ENCODE results near the gene VPS8.

Gene VPS8

GRCh38 chr3:184784731-184785500, 27.1 kb upstream of the VPS8 start:
- no peak for DNase-seq (ENCODE audit: low read depth in 2 of 2, low spot score in 1 of 2)

GRCh38 chr3:184785890-184786279, 26.1 kb upstream of the VPS8 start:
- no peak for DNase-seq (ENCODE audit: low read depth in 2 of 2, low spot score in 1 of 2)

- DNase-seq (ENCODE audit: low read depth in 2 of 2, low spot score in 1 of 2): no peak
Observed at GRCh38 chr3:184786280-184786941, 25.6 kb upstream of the VPS8 start.

GRCh38 chr3:184788751-184789150, 23.2 kb upstream of the VPS8 start:
- no peak for DNase-seq (ENCODE audit: low read depth in 2 of 2, low spot score in 1 of 2)

- no peak for DNase-seq (ENCODE audit: low read depth in 2 of 2, low spot score in 1 of 2)
Observed at GRCh38 chr3:184789314-184789998, 22.5 kb upstream of the VPS8 start.

- no peak for DNase-seq (ENCODE audit: low read depth in 2 of 2, low spot score in 1 of 2)
Observed at GRCh38 chr3:184791171-184791570, 20.8 kb upstream of the VPS8 start.

GRCh38 chr3:184795522-184796190, 16.3 kb upstream of the VPS8 start:
- DNase-seq (ENCODE audit: low read depth in 2 of 2, low spot score in 1 of 2): no peak

GRCh38 chr3:184796551-184796950, 15.4 kb upstream of the VPS8 start:
- DNase-seq (ENCODE audit: low read depth in 2 of 2, low spot score in 1 of 2): no peak

- no peak for DNase-seq (ENCODE audit: low read depth in 2 of 2, low spot score in 1 of 2)
Observed at GRCh38 chr3:184796954-184797353, 15.0 kb upstream of the VPS8 start.

GRCh38 chr3:184798120-184798519, 13.8 kb upstream of the VPS8 start:
- no peak for DNase-seq (ENCODE audit: low read depth in 2 of 2, low spot score in 1 of 2)

GRCh38 chr3:184800349-184800930, 11.5 kb upstream of the VPS8 start:
- DNase-seq (ENCODE audit: low read depth in 2 of 2, low spot score in 1 of 2): no peak

- DNase-seq (ENCODE audit: low read depth in 2 of 2, low spot score in 1 of 2): no peak
Observed at GRCh38 chr3:184801241-184801785, 10.7 kb upstream of the VPS8 start.

GRCh38 chr3:184802150-184802549, 9.8 kb upstream of the VPS8 start:
- no peak for DNase-seq (ENCODE audit: low read depth in 2 of 2, low spot score in 1 of 2)

- no peak for DNase-seq (ENCODE audit: low read depth in 2 of 2, low spot score in 1 of 2)
Observed at GRCh38 chr3:184804801-184805200, 7.2 kb upstream of the VPS8 start.

- no peak for DNase-seq (ENCODE audit: low read depth in 2 of 2, low spot score in 1 of 2)
Observed at GRCh38 chr3:184805351-184806038, 6.5 kb upstream of the VPS8 start.

- DNase-seq (ENCODE audit: low read depth in 2 of 2, low spot score in 1 of 2): no peak
Observed at GRCh38 chr3:184806567-184807271, 5.2 kb upstream of the VPS8 start.

GRCh38 chr3:184807549-184807948, 4.4 kb upstream of the VPS8 start:
- no peak for DNase-seq (ENCODE audit: low read depth in 2 of 2, low spot score in 1 of 2)

- no peak for DNase-seq (ENCODE audit: low read depth in 2 of 2, low spot score in 1 of 2)
Observed at GRCh38 chr3:184808021-184808420, 3.9 kb upstream of the VPS8 start.

- no peak for DNase-seq (ENCODE audit: low read depth in 2 of 2, low spot score in 1 of 2)
Observed at GRCh38 chr3:184810146-184810545, 1.8 kb upstream of the VPS8 start.

GRCh38 chr3:184811034-184811433, 932 bp upstream of the VPS8 start:
- DNase-seq (ENCODE audit: low read depth in 2 of 2, low spot score in 1 of 2): no peak

Measured in stimulated activated CD8-positive, alpha-beta memory T cell treated with anti-CD3 and anti-CD28 coated beads, Interleukin-4, amount 100 ng/mL, for 4 hours (primary cell).